Measurements from ENCODE around the gene ZNF416. TPM values are rescaled to one million over a fixed set of nuclear protein-coding genes. Genes with fewer than 3 reads are reported as not detected.

Gene ZNF416
- total RNA-seq, 3 donors from 2014 or later = 2.8 to 2.9 (median 2.8) TPM

Other genes with a start within 250 kb of the ZNF416 start
- gene ZNF304, start 227.6 kb downstream of the ZNF416 start, total RNA-seq = 1 to 10 TPM; 3.3 to 4.5 (median 4.1) TPM
- gene TRAPPC2B, start 215.4 kb downstream of the ZNF416 start, total RNA-seq = 1 to 10 TPM; 1.8 to 4.5 (median 3.3) TPM
- under 1 TPM; 0.63 to 0.76 (median 0.71) TPM for gene ZNF547, start 215.4 kb downstream of the ZNF416 start, total RNA-seq
- gene ZNF548, start 189.1 kb downstream of the ZNF416 start, total RNA-seq = 10 to 100 TPM in 1 of 3 donors, 1 to 10 TPM in 2; 6.3 to 10.7 (median 8.7) TPM
- 10 to 100 TPM in 2 of 3 donors, 1 to 10 TPM in 1; 8.9 to 11.1 (median 10.8) TPM for gene ZNF17, start 167.8 kb downstream of the ZNF416 start, total RNA-seq
- 10 to 100 TPM; 23.2 to 32.8 (median 26.5) TPM for gene ZNF749, start 143.6 kb downstream of the ZNF416 start, total RNA-seq
- under 1 TPM in 1 of 3 donors, not detected in 2; 0.08 TPM for gene VN1R1, start 121.8 kb downstream of the ZNF416 start, total RNA-seq
- gene ZNF772, start 101.3 kb downstream of the ZNF416 start, total RNA-seq = 1 to 10 TPM; 3.1 to 3.7 (median 3.2) TPM
- gene ZNF419, start 91.2 kb downstream of the ZNF416 start, total RNA-seq = 1 to 10 TPM; 3.3 to 4.2 (median 3.9) TPM
- 1 to 10 TPM; 4.5 to 4.6 (median 4.5) TPM for gene ZNF773, start 79.0 kb downstream of the ZNF416 start, total RNA-seq
- gene ZNF549, start 51.6 kb downstream of the ZNF416 start, total RNA-seq = 1 to 10 TPM; 3.2 to 4.1 (median 3.8) TPM
- gene ZNF550, start 19.0 kb downstream of the ZNF416 start, total RNA-seq = 10 to 100 TPM in 1 of 3 donors, 1 to 10 TPM in 2; 8.3 to 10.9 (median 8.7) TPM
- 1 to 10 TPM; 3.7 to 5.6 (median 5.1) TPM for gene ZIK1, start 5.2 kb upstream of the ZNF416 start, total RNA-seq
- 1 to 10 TPM; 4.7 to 7.7 (median 4.9) TPM for gene ZNF530, start 21.0 kb upstream of the ZNF416 start, total RNA-seq
- 10 to 100 TPM; 13.7 to 18.9 (median 13.7) TPM for gene ZNF134, start 35.3 kb upstream of the ZNF416 start, total RNA-seq
- 1 to 10 TPM; 4.1 to 4.5 (median 4.4) TPM for gene ZNF211, start 54.3 kb upstream of the ZNF416 start, total RNA-seq
- not detected for gene ZSCAN4, start 90.0 kb upstream of the ZNF416 start, total RNA-seq
- 1 to 10 TPM; 8.7 to 9.7 (median 9.2) TPM for gene ZNF551, start 103.1 kb upstream of the ZNF416 start, total RNA-seq
- 1 to 10 TPM; 1.3 to 2.1 (median 1.6) TPM for gene ZNF154, start 130.3 kb upstream of the ZNF416 start, total RNA-seq
- 1 to 10 TPM; 4.0 to 6.9 (median 5.9) TPM for gene ZNF671, start 148.7 kb upstream of the ZNF416 start, total RNA-seq
- 1 to 10 TPM; 5.5 to 7.6 (median 5.7) TPM for gene ZNF776, start 167.9 kb upstream of the ZNF416 start, total RNA-seq
- 10 to 100 TPM; 14.7 to 17.6 (median 15.5) TPM for gene ZNF586, start 190.8 kb upstream of the ZNF416 start, total RNA-seq
- gene ZNF552, start 236.0 kb upstream of the ZNF416 start, total RNA-seq = 1 to 10 TPM; 6.4 to 7.9 (median 6.6) TPM